ENCODE measurements around the gene HIVEP3. TPM values are rescaled to one million over a fixed set of nuclear protein-coding genes. Genes with fewer than 3 reads are reported as not detected.
"Not testable (repeated sequence)": the region's sequence is repeated elsewhere in the genome, so short reads cannot be mapped to it uniquely, and the experiment has no call there.

HIVEP3 gene
- total RNA-seq, 1 experiment from 2014 or later = 0.32 TPM

GRCh38 chr1:41562328-41562727, 356.4 kb downstream of the HIVEP3 start:
- in situ Hi-C loops (cut with HindIII; ENCODE audit: low pct_unique_long_range_greater_than_20kb, low sequenced_read_pairs) = no loop called here
- no peak for DNase-seq (ENCODE audit: low read depth, low spot score)

DNA sequence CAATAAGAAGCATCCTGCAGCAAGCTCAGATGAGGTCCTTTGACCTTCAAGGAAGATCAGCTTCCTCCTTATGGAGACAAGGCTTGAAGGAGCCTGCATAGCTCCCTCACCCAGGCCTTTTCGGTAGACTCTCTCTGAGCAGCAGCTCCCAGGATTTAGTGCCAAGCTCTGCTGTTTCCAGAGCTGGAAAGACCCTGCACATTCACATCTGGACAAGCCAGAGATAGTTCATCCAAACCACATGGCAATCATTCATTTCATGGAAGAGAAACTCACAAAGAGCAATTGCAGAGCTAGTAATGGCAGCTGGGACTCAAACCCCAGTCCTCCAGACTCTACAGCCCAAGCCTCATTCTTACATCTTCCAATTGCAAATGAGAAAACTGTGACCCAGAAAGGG, 357.8 kb downstream of the HIVEP3 start:
- in situ Hi-C loops (cut with HindIII; ENCODE audit: low pct_unique_long_range_greater_than_20kb, low sequenced_read_pairs) = no loop called here

GRCh38 chr1:41560496-41560895, 358.2 kb downstream of the HIVEP3 start:
- in situ Hi-C loops (cut with HindIII; ENCODE audit: low pct_unique_long_range_greater_than_20kb, low sequenced_read_pairs) = no loop called here
- DNase-seq (ENCODE audit: low read depth, low spot score) = no peak

More for the DNA sequence above, 357.8 kb downstream of the HIVEP3 start:
- no peak for DNase-seq (ENCODE audit: low read depth, low spot score)

DNA sequence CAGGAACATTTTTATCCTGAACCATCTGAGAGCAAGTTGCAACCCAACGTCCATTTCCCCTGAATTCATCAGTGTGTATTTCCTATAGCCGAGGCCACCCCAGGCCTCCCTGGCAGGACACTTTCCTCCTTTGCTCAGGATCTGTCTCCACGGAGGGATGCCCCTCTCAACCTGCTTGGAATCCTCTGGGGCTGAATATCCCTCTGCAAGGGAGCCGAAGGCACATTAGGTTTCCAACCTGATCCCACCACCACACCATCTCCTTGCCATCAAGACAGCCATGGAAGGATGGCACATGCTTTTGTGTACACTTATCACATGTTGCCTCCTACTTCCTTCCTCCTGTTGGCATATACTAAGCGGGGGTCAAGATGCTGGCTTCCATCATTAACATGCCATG, 359.4 kb downstream of the HIVEP3 start:
- no peak for DNase-seq (ENCODE audit: low read depth, low spot score)
- in situ Hi-C loops (cut with HindIII; ENCODE audit: low pct_unique_long_range_greater_than_20kb, low sequenced_read_pairs) = no loop called here

GRCh38 chr1:41558761-41559171, 360.0 kb downstream of the HIVEP3 start:
- in situ Hi-C loops (cut with HindIII; ENCODE audit: low pct_unique_long_range_greater_than_20kb, low sequenced_read_pairs) = no loop called here

DNA sequence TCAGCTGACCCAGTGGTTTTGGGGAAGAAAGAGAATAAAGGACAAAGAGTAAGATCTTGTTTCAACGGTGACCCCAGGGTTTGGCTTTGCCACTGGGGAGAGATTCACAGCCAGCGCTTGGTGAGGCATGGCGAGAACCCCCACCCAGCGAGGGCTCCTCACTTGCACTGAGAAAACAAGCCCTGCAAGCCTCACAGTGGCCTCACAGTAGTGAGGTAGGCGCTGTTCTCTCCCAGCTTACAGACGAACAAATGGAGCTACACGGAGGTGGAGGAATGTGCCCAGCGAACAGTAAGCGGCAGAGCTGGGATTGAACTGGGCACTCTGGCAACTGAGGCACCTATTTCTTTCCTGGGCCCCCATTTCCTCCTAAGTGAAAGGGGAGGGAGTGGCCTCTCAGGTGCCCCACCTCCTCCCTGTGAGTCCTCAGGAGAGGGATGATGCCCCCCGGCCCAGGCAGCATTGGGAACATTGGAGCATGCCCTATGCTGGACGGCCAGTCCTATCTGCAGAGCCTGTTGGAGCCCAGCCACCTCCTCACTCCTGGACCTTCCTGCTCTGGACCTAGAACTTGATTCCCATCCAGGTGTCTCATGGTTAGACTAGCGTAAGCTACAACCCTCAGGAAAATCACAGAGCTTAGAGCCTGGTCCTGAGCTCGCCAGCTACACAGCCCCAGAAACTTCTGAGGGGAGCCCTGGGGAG, 360.8 kb downstream of the HIVEP3 start:
- in situ Hi-C loops (cut with HindIII; ENCODE audit: low pct_unique_long_range_greater_than_20kb, low sequenced_read_pairs) = no loop called here
- no peak for DNase-seq (ENCODE audit: low read depth, low spot score)

More at GRCh38 chr1:41558761-41559171, 360.0 kb downstream of the HIVEP3 start:
- DNase-seq (ENCODE audit: low read depth, low spot score) = no peak

- in situ Hi-C loops (cut with HindIII; ENCODE audit: low pct_unique_long_range_greater_than_20kb, low sequenced_read_pairs); DNase-seq (ENCODE audit: low read depth, low spot score): not testable (repeated sequence)
Observed at GRCh38 chr1:41554746-41555145, 364.0 kb downstream of the HIVEP3 start.

- DNase-seq (ENCODE audit: low read depth, low spot score) = no peak
Observed at GRCh38 chr1:41547781-41548560, 370.8 kb downstream of the HIVEP3 start.

DNA sequence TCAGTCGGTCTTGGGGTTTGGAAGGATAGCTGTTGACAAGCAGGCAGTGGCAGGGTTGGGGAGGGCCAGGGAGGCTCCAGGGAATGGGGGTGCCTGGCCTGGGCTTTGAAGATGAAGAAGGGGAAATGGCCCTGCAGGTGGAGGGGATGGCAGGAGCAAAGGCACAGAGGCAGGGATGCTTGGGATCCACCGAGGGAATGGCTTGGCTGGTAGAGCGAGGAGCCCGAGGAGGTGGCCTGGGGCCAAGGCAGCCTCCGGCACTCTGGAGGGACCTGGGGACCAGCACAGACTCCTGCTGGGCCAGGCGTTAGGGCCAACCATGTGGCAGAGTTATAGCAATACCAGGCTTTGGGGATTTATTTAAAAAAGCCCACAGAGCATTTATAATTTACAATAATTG, 371.4 kb downstream of the HIVEP3 start:
- no peak for DNase-seq (ENCODE audit: low read depth, low spot score)
- in situ Hi-C loops (cut with HindIII; ENCODE audit: low pct_unique_long_range_greater_than_20kb, low sequenced_read_pairs) = no loop called here

More at GRCh38 chr1:41547781-41548560, 370.8 kb downstream of the HIVEP3 start:
- in situ Hi-C loops (cut with HindIII; ENCODE audit: low pct_unique_long_range_greater_than_20kb, low sequenced_read_pairs) = no loop called here

GRCh38 chr1:41546833-41547135, 371.9 kb downstream of the HIVEP3 start:
- DNase-seq (ENCODE audit: low read depth, low spot score) = no peak
- in situ Hi-C loops (cut with HindIII; ENCODE audit: low pct_unique_long_range_greater_than_20kb, low sequenced_read_pairs) = no loop called here

GRCh38 chr1:41545996-41546832, 372.5 kb downstream of the HIVEP3 start:
- in situ Hi-C loops (cut with HindIII; ENCODE audit: low pct_unique_long_range_greater_than_20kb, low sequenced_read_pairs) = no loop called here
- DNase-seq (ENCODE audit: low read depth, low spot score) = no peak

DNA sequence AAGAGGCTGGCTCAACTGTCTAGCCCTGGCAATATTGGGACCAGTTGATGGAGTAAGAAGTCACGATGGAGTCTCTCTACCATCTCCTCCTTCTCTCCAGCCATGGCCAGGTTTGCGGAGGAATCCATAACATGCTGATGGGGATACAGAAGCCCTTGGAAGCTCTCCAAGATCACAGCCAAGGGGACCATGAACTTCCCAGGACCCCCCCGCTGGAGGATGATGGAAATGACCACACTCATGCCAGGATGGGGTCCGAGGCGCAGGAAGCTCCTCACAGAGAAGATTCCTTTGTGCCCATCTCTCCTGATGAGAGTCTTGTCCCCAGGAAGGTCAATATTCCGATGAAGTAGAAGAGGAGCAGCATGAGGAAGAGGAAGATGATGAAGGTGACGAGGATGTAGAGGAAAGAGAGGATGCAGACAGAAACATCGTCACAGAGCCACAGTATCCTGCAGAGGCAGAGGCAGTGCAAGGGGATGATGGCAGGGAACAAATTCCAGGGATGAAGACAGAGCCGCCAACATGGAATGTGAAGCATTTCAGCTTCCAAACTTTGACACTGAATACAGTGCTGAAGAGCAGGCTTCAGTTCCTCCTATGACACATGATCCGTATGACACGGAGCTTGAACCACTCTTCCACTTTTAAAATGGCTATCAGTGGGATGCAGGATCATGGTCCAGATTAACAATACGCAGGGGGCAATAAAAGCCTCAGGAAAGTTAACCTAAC, 376.4 kb downstream of the HIVEP3 start:
- no peak for DNase-seq (ENCODE audit: low read depth, low spot score)
- in situ Hi-C loops (cut with HindIII; ENCODE audit: low pct_unique_long_range_greater_than_20kb, low sequenced_read_pairs) = no loop called here

- in situ Hi-C loops (cut with HindIII; ENCODE audit: low pct_unique_long_range_greater_than_20kb, low sequenced_read_pairs) = no loop called here
- DNase-seq (ENCODE audit: low read depth, low spot score) = no peak
Observed at GRCh38 chr1:41541592-41541952, 377.1 kb downstream of the HIVEP3 start.

DNA sequence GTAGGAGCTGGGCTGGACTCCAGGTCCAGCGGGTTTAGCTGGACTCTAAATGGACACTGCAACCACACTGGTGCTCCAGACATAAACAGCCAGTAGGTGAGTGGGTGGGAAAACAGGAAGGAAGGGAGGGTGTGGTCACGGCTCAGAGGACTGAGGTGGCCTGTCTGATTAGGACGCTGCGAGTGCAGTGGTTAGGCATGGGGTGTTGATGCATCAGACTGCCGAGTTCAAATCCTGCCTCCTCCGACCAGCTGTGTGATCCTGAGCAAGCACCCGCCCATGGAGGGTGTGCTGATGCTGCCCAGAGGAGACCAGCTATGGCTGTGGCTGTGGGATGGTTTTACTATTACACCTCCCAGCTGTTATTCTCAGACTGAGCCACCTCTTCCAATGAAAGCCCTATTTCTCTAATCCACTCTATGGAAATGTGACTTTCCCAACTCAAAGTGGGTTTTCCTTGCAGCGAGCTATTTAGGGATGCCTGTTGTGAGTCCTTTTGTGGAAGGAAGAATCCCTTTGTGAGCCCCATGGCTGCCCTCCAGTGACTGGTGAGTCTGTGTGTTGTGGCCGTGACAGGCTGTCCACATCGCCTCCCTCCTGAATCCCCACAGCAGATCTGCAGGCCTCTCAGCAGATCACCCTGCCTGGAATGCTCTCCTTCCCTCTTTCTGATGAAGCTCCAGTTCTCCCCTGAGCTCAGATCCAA, 377.7 kb downstream of the HIVEP3 start:
- no peak for DNase-seq (ENCODE audit: low read depth, low spot score)
- in situ Hi-C loops (cut with HindIII; ENCODE audit: low pct_unique_long_range_greater_than_20kb, low sequenced_read_pairs) = no loop called here

- DNase-seq (ENCODE audit: low read depth, low spot score) = no peak
Observed at GRCh38 chr1:41539999-41540398, 378.7 kb downstream of the HIVEP3 start.

GRCh38 chr1:41539418-41539805, 379.3 kb downstream of the HIVEP3 start:
- no peak for DNase-seq (ENCODE audit: low read depth, low spot score)
- in situ Hi-C loops (cut with HindIII; ENCODE audit: low pct_unique_long_range_greater_than_20kb, low sequenced_read_pairs) = no loop called here

More at GRCh38 chr1:41539999-41540398, 378.7 kb downstream of the HIVEP3 start:
- in situ Hi-C loops (cut with HindIII; ENCODE audit: low pct_unique_long_range_greater_than_20kb, low sequenced_read_pairs) = no loop called here

DNA sequence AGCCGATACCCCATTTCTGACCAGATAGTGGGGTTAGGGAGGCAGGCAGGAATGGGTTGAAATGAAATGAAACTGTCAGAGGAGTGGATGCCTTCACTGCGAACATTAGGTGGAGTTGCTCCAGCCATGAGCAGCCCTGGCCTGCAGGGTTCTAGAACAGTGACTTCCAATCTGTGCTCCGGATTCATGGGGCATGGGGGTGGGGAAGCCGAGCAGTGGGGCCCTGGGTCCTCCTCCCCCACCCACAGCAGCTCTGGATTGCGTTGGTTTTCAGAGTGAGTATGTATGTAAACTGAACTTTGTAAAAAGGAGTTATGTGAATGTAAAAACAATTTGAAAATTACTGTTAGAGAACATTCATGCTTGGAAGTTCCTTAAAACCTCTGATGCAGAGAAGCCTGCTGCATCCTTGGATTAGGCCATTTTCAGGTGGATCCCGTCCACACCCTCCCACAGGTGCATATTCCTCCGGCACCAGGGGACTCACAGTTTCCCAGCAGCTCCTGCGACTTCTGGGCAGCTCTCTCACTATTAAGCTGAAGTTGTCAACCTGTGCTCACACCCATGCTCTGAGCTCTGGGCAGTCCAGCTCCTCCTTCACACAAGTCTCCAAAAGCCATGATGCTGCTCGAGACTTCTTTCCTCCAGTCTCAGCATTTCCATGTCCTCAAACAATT, 379.8 kb downstream of the HIVEP3 start:
- in situ Hi-C loops (cut with HindIII; ENCODE audit: low pct_unique_long_range_greater_than_20kb, low sequenced_read_pairs) = no loop called here
- no peak for DNase-seq (ENCODE audit: low read depth, low spot score)
